Neuronal stem cell (in vitro differentiated cells): ENCODE measurements around the gene HNRNPUL2.
A peak's percentile ranks its signal among the peaks of the same experiment; 100 is the strongest.

Source experiments
- DNase-seq: peaks from one replicate; pipeline ENCODE4 v3.0.0-alpha.2; 2013; ENCODE audit warnings: low spot score
- H2AFZ ChIP-seq: one replicate; pipeline ENCODE4 v1.6.1; 2013; ENCODE audit warnings: mild to moderate bottlenecking, low read length, inconsistent platforms
- H2AK5ac ChIP-seq: 2 replicates; pipeline ENCODE4 v1.6.1; 2013; ENCODE audit warnings: low read depth, mild to moderate bottlenecking, inconsistent platforms, low read length, moderate library complexity, mixed read lengths
- H2BK120ac ChIP-seq: 2 replicates; pipeline ENCODE4 v1.6.1; 2013; ENCODE audit warnings: low read depth, mild to moderate bottlenecking, inconsistent platforms, low read length, moderate library complexity, mixed read lengths
- H2BK12ac ChIP-seq: one replicate; pipeline ENCODE4 v1.6.1; 2013; ENCODE audit warnings: low read length, inconsistent platforms
- H2BK15ac ChIP-seq: 2 replicates; pipeline ENCODE4 v1.6.1; 2013; ENCODE audit warnings: mild to moderate bottlenecking, low read length, inconsistent platforms, mixed read lengths
- H2BK5ac ChIP-seq: one replicate; pipeline ENCODE4 v1.6.1; 2013; ENCODE audit warnings: inconsistent platforms, mild to moderate bottlenecking, low read length, moderate library complexity
- H3K14ac ChIP-seq: one replicate; pipeline ENCODE4 v1.6.1; 2013; ENCODE audit warnings: low read length, inconsistent platforms
- H3K18ac ChIP-seq: 2 replicates; pipeline ENCODE4 v1.6.1; 2013; ENCODE audit warnings: low read length, inconsistent platforms
- H3K23ac ChIP-seq: 2 replicates; pipeline ENCODE4 v1.6.1; 2013; ENCODE audit warnings: low read depth, mild to moderate bottlenecking, mixed read lengths, low read length, inconsistent platforms; ENCODE audit not compliant: poor library complexity
- H3K27ac ChIP-seq: replicated peaks from 3 replicates; pipeline ENCODE4 v1.5.1; 2013; ENCODE audit warnings: low read length, inconsistent platforms
- H3K27me3 ChIP-seq, 3 experiments: 2 replicates each; pipeline ENCODE4 v1.6.1; 2013; ENCODE audit warnings: low read length in 3 of 3, mild to moderate bottlenecking in 2 of 3, inconsistent platforms in 1 of 3, low read depth in 1 of 3, mixed read lengths in 1 of 3, moderate library complexity in 1 of 3; ENCODE audit not compliant: control insufficient read depth in 3 of 3, insufficient read depth in 3 of 3
- H3K36me3 ChIP-seq, 2 donors: replicated peaks in 1 of 2; 2 replicates each; pipeline ENCODE4 v1.6.1; 2013; ENCODE audit warnings: low read length in 2 of 2; ENCODE audit not compliant: control insufficient read depth in 2 of 2, insufficient read depth in 2 of 2
- H3K4ac ChIP-seq: 2 replicates; pipeline ENCODE4 v1.6.1; 2013; ENCODE audit warnings: inconsistent platforms, mild to moderate bottlenecking, low read length, moderate library complexity
- H3K4me1 ChIP-seq, 2 donors: 1 replicate in 1 of 2; 2 replicates in 1 of 2; pipeline ENCODE4 v1.6.1; 2013; ENCODE audit warnings: low read length in 2 of 2, low read depth in 1 of 2; ENCODE audit not compliant: control insufficient read depth in 2 of 2, insufficient read depth in 1 of 2
- H3K4me2 ChIP-seq: one replicate; pipeline ENCODE4 v1.6.1; 2013; ENCODE audit warnings: mild to moderate bottlenecking, low read length, inconsistent platforms; ENCODE audit not compliant: insufficient read depth, poor library complexity, severe bottlenecking
- H3K4me3 ChIP-seq, 2 donors: 2 replicates each; pipeline ENCODE4 v1.5.1; 2013; ENCODE audit warnings: low read length in 2 of 2, mild to moderate bottlenecking in 2 of 2, inconsistent platforms in 1 of 2, moderate library complexity in 1 of 2
- H3K79me1 ChIP-seq: one replicate; pipeline ENCODE4 v1.6.1; 2013; ENCODE audit warnings: low read depth, mild to moderate bottlenecking, inconsistent platforms, low read length, moderate library complexity
- H3K9ac ChIP-seq: one replicate; pipeline ENCODE4 v1.6.1; 2013; ENCODE audit warnings: mild to moderate bottlenecking, low read depth, low read length, inconsistent platforms; ENCODE audit not compliant: poor library complexity
- H3K9me3 ChIP-seq, 2 donors: replicated peaks in 1 of 2; 2 replicates each; pipeline versions ENCODE3 to v1.6.1; 2013; ENCODE audit warnings: low read length in 2 of 2, mild to moderate bottlenecking in 2 of 2, inconsistent platforms in 1 of 2, low read depth in 1 of 2, mixed read lengths in 1 of 2, moderate library complexity in 1 of 2; ENCODE audit not compliant: control insufficient read depth in 2 of 2, insufficient read depth in 1 of 2
- H4K8ac ChIP-seq: one replicate; pipeline ENCODE4 v1.6.1; 2013; ENCODE audit warnings: low read depth, mild to moderate bottlenecking, inconsistent platforms, low read length, moderate library complexity
- H4K91ac ChIP-seq: one replicate; pipeline ENCODE4 v1.6.1; 2013; ENCODE audit warnings: low read length, low read depth, mild to moderate bottlenecking, inconsistent platforms; ENCODE audit not compliant: poor library complexity
- WGBS, 2 donors: extraction: QIAGEN DNeasy Blood & Tissue Kit; methylation state at CpG; one replicate each; pipeline ENCODE4 v1.1.7; 2013; ENCODE audit warnings: missing lambda C conversion rate in 2 of 2, mixed read lengths in 1 of 2; ENCODE audit not compliant: insufficient read length in 2 of 2, insufficient replicate concordance in 1 of 2; ENCODE audit errors: extremely low coverage in 2 of 2; 5-methylcytosine and 5-hydroxymethylcytosine counted together

HNRNPUL2 gene

DNA sequence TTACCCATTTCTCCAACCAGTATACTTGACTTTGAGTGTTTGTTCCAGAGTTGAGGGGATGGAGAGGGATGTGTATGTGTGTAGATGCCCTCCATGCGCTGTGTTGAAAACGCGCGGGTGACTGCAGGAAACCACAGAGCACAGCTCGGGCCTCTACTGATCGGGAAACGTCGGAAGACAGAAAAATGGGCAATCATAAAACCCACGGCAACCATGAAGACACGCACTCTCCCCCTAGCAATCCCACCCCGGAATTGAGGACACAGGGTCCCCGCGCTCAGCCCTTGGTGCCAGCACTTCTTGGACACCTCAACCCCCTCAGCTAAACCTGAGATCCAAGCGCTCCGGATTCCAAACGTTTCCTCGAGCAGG, 56.0 kb downstream of the HNRNPUL2 start:
- DNase-seq: no peak
- Histone ChIP-seq H2AFZ (peak overlapping the region; percentile 91), H3K4me2 (peak overlapping the region; percentile 94), H2BK12ac (no peak overlapping the region), H3K36me3 (peaks cover 16 to 48% of the 10 kb centered on the region in 2 donors), H3K9me3 (no peaks in the 10 kb centered on the region), H3K4ac (no peak overlapping the region), H4K91ac (no peak overlapping the region), H2AK5ac (no peak overlapping the region), H2BK15ac (no peak overlapping the region), H4K8ac (no peak overlapping the region), H3K27ac (peak overlapping the region; percentile 89), H3K4me3 (peak overlapping the region; percentile 84 to 96), H3K4me1 (peaks cover 3 to 10% of the 10 kb centered on the region in 2 donors), H3K14ac (no peak overlapping the region), H3K27me3 (no peaks in the 10 kb centered on the region), H3K23ac (peak overlapping the region; percentile 50), H3K18ac (no peak overlapping the region), H3K79me1 (peaks cover 8% of the 10 kb centered on the region), H2BK120ac (peak overlapping the region; percentile 9), H2BK5ac (no peak overlapping the region), H3K9ac (no peak overlapping the region)
- WGBS, 2 donors: no CpG with 5 or more reads among the region's 17 CpGs

- H3K9ac ChIP-seq: no peak overlapping the region
- no peak overlapping the region for H4K91ac ChIP-seq
- H2BK5ac ChIP-seq: no peak overlapping the region
- H3K4me1 ChIP-seq: peaks cover 4 to 12% of the 10 kb centered on the region in 2 donors
- no peak overlapping the region for H2BK15ac ChIP-seq
- no peak overlapping the region for H4K8ac ChIP-seq
- H3K4me3 ChIP-seq: no peak overlapping the region
- H3K14ac ChIP-seq: no peak overlapping the region
- no peak overlapping the region for H2BK12ac ChIP-seq
- H3K27me3 ChIP-seq: no peaks in the 10 kb centered on the region
- no peak overlapping the region for H3K4ac ChIP-seq
- no peaks in the 10 kb centered on the region for H3K9me3 ChIP-seq
- peak overlapping the region; percentile 34 for H3K27ac ChIP-seq
- H3K36me3 ChIP-seq: peaks cover 15 to 43% of the 10 kb centered on the region in 2 donors
- H2BK120ac ChIP-seq: no peak overlapping the region
- no peak overlapping the region for H2AFZ ChIP-seq
- H3K79me1 ChIP-seq: peaks cover 14% of the 10 kb centered on the region
- no peak overlapping the region for H3K18ac ChIP-seq
- no peak overlapping the region for H3K23ac ChIP-seq
- H2AK5ac ChIP-seq: no peak overlapping the region
- no peak for DNase-seq
- no CpG with 5 or more reads among the region's 4 CpGs for WGBS, 2 donors
- H3K4me2 ChIP-seq: no peak overlapping the region
These were observed 57.7 kb downstream of the HNRNPUL2 start for GRCh38 chr11:62669420-62670161.

DNA sequence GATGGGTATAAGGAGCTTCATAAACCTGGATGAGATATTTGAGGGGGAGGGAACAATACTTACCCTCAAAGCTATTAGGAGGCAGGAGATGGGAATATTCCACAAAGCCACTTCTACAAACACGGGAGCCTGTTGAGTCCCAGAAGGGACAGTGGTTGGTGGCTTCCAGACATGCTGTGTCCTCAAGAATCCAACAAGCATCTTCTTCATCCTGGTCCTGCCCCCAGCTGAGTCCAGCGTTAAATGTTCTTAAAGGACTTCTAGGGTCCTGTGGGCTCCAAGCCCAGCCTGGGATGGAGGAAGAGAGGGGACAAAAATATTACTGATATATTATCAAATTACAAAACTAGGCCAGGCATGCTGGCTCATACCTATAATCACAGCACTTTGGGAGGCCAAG, 59.8 kb downstream of the HNRNPUL2 start:
- no peak overlapping the region for H4K91ac ChIP-seq
- H3K27me3 ChIP-seq: no peaks in the 10 kb centered on the region
- WGBS, 2 donors: no CpG with 5 or more reads among the region's 2 CpGs
- H2BK5ac ChIP-seq: no peak overlapping the region
- no peak overlapping the region for H3K18ac ChIP-seq
- H2BK12ac ChIP-seq: no peak overlapping the region
- peaks cover 14 to 31% of the 10 kb centered on the region in 2 donors for H3K36me3 ChIP-seq
- H3K4ac ChIP-seq: no peak overlapping the region
- no peak overlapping the region for H2AK5ac ChIP-seq
- no peak overlapping the region for H3K4me2 ChIP-seq
- no peak overlapping the region for H2AFZ ChIP-seq
- H4K8ac ChIP-seq: no peak overlapping the region
- no peak overlapping the region for H3K23ac ChIP-seq
- no peak overlapping the region for H3K9ac ChIP-seq
- peaks cover 4 to 12% of the 10 kb centered on the region in 2 donors for H3K4me1 ChIP-seq
- no peaks in the 10 kb centered on the region for H3K9me3 ChIP-seq
- no peak overlapping the region for H3K14ac ChIP-seq
- no peak for DNase-seq
- H3K4me3 ChIP-seq: no peak overlapping the region
- no peak overlapping the region for H2BK120ac ChIP-seq
- H3K27ac ChIP-seq: no peak overlapping the region
- peaks cover 14% of the 10 kb centered on the region for H3K79me1 ChIP-seq
- no peak overlapping the region for H2BK15ac ChIP-seq

- no CpG with 5 or more reads among the region's 16 CpGs for WGBS, 2 donors
- H3K4me2 ChIP-seq: peak overlapping the region; percentile 93
- H3K9me3 ChIP-seq: no peaks in the 10 kb centered on the region
- no peak overlapping the region for H3K27ac ChIP-seq
- H3K27me3 ChIP-seq: no peaks in the 10 kb centered on the region
- no peak overlapping the region for H3K14ac ChIP-seq
- H3K36me3 ChIP-seq: peaks cover 16 to 42% of the 10 kb centered on the region in 2 donors
- H3K4ac ChIP-seq: no peak overlapping the region
- no peak overlapping the region for H2AK5ac ChIP-seq
- no peak for DNase-seq
- H3K79me1 ChIP-seq: peaks cover 11% of the 10 kb centered on the region
- H2BK120ac ChIP-seq: no peak overlapping the region
- H3K4me3 ChIP-seq: peak overlapping the region; percentile 84 to 98
- H3K4me1 ChIP-seq: peaks cover 4 to 12% of the 10 kb centered on the region in 2 donors
- H2BK15ac ChIP-seq: no peak overlapping the region
- H4K91ac ChIP-seq: no peak overlapping the region
- peak overlapping the region; percentile 95 for H3K9ac ChIP-seq
- no peak overlapping the region for H2AFZ ChIP-seq
- no peak overlapping the region for H2BK5ac ChIP-seq
- H2BK12ac ChIP-seq: no peak overlapping the region
- no peak overlapping the region for H4K8ac ChIP-seq
- H3K18ac ChIP-seq: peak overlapping the region; percentile 13
- peak overlapping the region; percentile 59 for H3K23ac ChIP-seq
These were observed 60.9 kb downstream of the HNRNPUL2 start for GRCh38 chr11:62666259-62666926.
